ENCODE measurements around the gene USP17L5.
"Not testable (repeated sequence)": the region's sequence is repeated elsewhere in the genome, so short reads cannot be mapped to it uniquely, and the experiment has no call there.

USP17L5 gene

GRCh38 chr4:9339103-9339502 is at the start of gene USP17L5:
USP17L5 (plus strand) TSS chr4:9339403; CDS start chr4:9339403, 0 bp downstream.
- not testable (repeated sequence) for DNase-seq (ENCODE audit: low spot score); FAIRE-seq

GRCh38 chr4:9324191-9324590 is 15.0 kb upstream of the USP17L5 start:
- DNase-seq (ENCODE audit: low spot score); FAIRE-seq: not testable (repeated sequence)

DNA sequence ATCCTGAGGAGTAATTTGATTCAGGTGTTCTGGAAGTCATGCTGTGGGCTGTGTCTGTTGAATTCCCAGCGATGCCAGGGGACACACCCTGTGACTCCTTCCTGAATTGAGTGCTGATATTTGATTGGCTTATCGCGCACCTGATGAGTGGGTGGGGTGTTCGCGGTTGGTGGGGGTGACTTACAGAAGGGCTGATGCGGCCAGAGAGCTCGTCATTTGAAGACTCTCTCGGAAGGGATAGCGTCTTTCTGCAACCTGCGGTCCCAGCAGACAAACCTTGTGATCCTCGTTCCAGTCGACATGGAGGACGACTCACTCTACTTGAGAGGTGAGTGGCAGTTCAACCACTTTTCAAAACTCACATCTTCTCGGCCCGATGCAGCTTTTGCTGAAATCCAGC is 14.3 kb upstream of the USP17L5 start, which contains the start of gene USP17L24:
TSS of gene USP17L24 (plus strand) at position 301 of the 400 bp plus-strand sequence. CDS start at position 301, 0 bp downstream.
- not testable (repeated sequence) for DNase-seq (ENCODE audit: low spot score); FAIRE-seq

- not testable (repeated sequence) for DNase-seq (ENCODE audit: low spot score); FAIRE-seq
These were observed 9.6 kb upstream of the USP17L5 start, which contains the start of gene USP17L25 for GRCh38 chr4:9329611-9330010. USP17L25 (plus strand) TSS chr4:9329911; CDS start chr4:9329911, 0 bp downstream.

DNA sequence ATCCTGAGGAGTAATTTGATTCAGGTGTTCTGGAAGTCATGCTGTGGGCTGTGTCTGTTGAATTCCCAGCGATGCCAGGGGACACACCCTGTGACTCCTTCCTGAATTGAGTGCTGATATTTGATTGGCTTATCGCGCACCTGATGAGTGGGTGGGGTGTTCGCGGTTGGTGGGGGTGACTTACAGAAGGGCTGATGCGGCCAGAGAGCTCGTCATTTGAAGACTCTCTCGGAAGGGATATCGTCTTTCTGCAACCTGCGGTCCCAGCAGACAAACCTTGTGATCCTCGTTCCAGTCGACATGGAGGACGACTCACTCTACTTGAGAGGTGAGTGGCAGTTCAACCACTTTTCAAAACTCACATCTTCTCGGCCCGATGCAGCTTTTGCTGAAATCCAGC is 4.8 kb upstream of the USP17L5 start, which contains the start of gene USP17L26:
TSS of gene USP17L26 (plus strand) at position 301 of the 400 bp plus-strand sequence. CDS start at position 301, 0 bp downstream.
- FAIRE-seq; DNase-seq (ENCODE audit: low spot score): not testable (repeated sequence)

DNA sequence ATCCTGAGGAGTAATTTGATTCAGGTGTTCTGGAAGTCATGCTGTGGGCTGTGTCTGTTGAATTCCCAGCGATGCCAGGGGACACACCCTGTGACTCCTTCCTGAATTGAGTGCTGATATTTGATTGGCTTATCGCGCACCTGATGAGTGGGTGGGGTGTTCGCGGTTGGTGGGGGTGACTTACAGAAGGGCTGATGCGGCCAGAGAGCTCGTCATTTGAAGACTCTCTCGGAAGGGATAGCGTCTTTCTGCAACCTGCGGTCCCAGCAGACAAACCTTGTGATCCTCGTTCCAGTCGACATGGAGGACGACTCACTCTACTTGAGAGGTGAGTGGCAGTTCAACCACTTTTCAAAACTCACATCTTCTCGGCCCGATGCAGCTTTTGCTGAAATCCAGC is 4.6 kb downstream of the USP17L5 start, which contains the start of gene USP17L27:
TSS of gene USP17L27 (plus strand) at position 301 of the 400 bp plus-strand sequence. CDS start at position 301, 0 bp downstream.
- FAIRE-seq; DNase-seq (ENCODE audit: low spot score): not testable (repeated sequence)

DNA sequence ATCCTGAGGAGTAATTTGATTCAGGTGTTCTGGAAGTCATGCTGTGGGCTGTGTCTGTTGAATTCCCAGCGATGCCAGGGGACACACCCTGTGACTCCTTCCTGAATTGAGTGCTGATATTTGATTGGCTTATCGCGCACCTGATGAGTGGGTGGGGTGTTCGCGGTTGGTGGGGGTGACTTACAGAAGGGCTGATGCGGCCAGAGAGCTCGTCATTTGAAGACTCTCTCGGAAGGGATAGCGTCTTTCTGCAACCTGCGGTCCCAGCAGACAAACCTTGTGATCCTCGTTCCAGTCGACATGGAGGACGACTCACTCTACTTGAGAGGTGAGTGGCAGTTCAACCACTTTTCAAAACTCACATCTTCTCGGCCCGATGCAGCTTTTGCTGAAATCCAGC is 9.4 kb downstream of the USP17L5 start, which contains the start of gene USP17L28:
TSS of gene USP17L28 (plus strand) at position 301 of the 400 bp plus-strand sequence. CDS start at position 301, 0 bp downstream.
- FAIRE-seq; DNase-seq (ENCODE audit: low spot score): not testable (repeated sequence)

GRCh38 chr4:9350866-9351265 is 11.7 kb downstream of the USP17L5 start:
- not testable (repeated sequence) for FAIRE-seq; DNase-seq (ENCODE audit: low spot score)

DNA sequence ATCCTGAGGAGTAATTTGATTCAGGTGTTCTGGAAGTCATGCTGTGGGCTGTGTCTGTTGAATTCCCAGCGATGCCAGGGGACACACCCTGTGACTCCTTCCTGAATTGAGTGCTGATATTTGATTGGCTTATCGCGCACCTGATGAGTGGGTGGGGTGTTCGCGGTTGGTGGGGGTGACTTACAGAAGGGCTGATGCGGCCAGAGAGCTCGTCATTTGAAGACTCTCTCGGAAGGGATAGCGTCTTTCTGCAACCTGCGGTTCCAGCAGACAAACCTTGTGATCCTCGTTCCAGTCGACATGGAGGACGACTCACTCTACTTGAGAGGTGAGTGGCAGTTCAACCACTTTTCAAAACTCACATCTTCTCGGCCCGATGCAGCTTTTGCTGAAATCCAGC is 14.1 kb downstream of the USP17L5 start, which contains the start of gene USP17L29:
TSS of gene USP17L29 (plus strand) at position 301 of the 400 bp plus-strand sequence. CDS start at position 301, 0 bp downstream.
- not testable (repeated sequence) for DNase-seq (ENCODE audit: low spot score); FAIRE-seq

DNA sequence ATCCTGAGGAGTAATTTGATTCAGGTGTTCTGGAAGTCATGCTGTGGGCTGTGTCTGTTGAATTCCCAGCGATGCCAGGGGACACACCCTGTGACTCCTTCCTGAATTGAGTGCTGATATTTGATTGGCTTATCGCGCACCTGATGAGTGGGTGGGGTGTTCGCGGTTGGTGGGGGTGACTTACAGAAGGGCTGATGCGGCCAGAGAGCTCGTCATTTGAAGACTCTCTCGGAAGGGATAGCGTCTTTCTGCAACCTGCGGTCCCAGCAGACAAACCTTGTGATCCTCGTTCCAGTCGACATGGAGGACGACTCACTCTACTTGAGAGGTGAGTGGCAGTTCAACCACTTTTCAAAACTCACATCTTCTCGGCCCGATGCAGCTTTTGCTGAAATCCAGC is 23.6 kb downstream of the USP17L5 start, which contains the start of gene USP17L30:
TSS of gene USP17L30 (plus strand) at position 301 of the 400 bp plus-strand sequence. CDS start at position 301, 0 bp downstream.
- not testable (repeated sequence) for DNase-seq (ENCODE audit: low spot score); FAIRE-seq

GRCh38 chr4:9379881-9380280 is 40.7 kb downstream of the USP17L5 start:
- not testable (repeated sequence) for DNase-seq (ENCODE audit: low spot score); FAIRE-seq

GRCh38 chr4:9381012-9381534 is 41.9 kb downstream of the USP17L5 start:
- DNase-seq (ENCODE audit: low spot score): not testable (repeated sequence)
- peak; percentile 42 for FAIRE-seq

GRCh38 chr4:9384126-9384525 is 44.9 kb downstream of the USP17L5 start:
- FAIRE-seq (no peak), DNase-seq (ENCODE audit: low spot score) (no peak)

GRCh38 chr4:9389001-9389400 is 49.8 kb downstream of the USP17L5 start:
- FAIRE-seq; DNase-seq (ENCODE audit: low spot score): not testable (repeated sequence)
